HG03064 (cell line): ENCODE measurements around the gene USP9Y.
"Not testable (repeated sequence)": the region's sequence is repeated elsewhere in the genome, so short reads cannot be mapped to it uniquely, and the experiment has no call there.

ENCODE experiments used
- ATAC-seq: cut with Tn5 transposase; IDR thresholded peaks from one replicate; pipeline ENCODE4 v1.9.1; 2021; ENCODE audit warnings: low read depth; ENCODE audit not compliant: unreplicated experiment

USP9Y gene, protein sequence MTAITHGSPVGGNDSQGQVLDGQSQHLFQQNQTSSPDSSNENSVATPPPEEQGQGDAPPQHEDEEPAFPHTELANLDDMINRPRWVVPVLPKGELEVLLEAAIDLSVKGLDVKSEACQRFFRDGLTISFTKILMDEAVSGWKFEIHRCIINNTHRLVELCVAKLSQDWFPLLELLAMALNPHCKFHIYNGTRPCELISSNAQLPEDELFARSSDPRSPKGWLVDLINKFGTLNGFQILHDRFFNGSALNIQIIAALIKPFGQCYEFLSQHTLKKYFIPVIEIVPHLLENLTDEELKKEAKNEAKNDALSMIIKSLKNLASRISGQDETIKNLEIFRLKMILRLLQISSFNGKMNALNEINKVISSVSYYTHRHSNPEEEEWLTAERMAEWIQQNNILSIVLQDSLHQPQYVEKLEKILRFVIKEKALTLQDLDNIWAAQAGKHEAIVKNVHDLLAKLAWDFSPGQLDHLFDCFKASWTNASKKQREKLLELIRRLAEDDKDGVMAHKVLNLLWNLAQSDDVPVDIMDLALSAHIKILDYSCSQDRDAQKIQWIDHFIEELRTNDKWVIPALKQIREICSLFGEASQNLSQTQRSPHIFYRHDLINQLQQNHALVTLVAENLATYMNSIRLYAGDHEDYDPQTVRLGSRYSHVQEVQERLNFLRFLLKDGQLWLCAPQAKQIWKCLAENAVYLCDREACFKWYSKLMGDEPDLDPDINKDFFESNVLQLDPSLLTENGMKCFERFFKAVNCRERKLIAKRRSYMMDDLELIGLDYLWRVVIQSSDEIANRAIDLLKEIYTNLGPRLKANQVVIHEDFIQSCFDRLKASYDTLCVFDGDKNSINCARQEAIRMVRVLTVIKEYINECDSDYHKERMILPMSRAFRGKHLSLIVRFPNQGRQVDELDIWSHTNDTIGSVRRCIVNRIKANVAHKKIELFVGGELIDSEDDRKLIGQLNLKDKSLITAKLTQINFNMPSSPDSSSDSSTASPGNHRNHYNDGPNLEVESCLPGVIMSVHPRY (N-terminal part only)

DNA sequence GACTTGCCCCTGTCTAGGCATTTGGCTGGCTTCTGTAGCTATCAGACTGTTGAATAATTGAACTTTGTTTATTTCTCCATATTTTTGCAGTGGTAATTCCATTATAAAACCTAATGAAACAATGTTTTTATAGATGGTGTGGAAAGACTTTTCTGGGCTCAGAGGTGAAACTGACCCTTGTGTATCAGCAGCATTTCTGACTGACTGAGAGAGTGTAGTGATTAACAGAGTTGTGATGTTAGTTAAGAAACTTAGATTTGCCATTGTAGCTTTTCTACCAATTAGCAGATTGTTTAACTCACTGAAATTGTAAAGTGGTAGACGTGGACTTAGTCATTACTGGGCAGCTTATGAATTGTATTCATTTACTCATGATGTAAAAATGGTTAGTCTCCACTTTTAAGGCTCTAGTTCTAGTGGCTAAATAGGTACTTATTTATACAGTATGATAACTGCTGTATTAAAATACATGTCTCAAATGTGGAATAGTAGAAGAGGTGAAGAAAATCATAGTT, at the start of gene USP9Y:
TSS of gene USP9Y (plus strand) at position 51 of the 515 bp plus-strand sequence. CDS start 8,217 bp downstream, outside the sequence.
- ATAC-seq = no peak

DNA sequence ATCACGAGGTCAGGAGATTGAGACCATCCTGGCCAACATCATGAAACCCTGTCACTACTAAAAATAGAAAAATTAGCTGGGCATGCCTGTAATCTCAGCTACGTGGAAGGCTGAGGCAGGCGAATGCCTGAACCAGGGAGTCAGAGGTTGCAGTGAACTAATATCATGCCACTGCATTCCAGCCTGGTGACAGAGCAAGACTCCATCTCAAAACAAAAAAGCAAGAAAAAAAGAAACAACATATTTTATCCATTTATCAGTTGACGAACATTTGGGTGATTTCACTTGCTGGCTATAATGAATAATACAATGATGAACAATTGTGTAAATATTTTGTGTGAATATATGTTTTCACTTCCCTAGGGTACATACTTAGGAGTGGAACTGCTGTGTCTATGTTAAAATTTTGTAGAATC, 49.4 kb upstream of the USP9Y start:
- no peak for ATAC-seq

DNA sequence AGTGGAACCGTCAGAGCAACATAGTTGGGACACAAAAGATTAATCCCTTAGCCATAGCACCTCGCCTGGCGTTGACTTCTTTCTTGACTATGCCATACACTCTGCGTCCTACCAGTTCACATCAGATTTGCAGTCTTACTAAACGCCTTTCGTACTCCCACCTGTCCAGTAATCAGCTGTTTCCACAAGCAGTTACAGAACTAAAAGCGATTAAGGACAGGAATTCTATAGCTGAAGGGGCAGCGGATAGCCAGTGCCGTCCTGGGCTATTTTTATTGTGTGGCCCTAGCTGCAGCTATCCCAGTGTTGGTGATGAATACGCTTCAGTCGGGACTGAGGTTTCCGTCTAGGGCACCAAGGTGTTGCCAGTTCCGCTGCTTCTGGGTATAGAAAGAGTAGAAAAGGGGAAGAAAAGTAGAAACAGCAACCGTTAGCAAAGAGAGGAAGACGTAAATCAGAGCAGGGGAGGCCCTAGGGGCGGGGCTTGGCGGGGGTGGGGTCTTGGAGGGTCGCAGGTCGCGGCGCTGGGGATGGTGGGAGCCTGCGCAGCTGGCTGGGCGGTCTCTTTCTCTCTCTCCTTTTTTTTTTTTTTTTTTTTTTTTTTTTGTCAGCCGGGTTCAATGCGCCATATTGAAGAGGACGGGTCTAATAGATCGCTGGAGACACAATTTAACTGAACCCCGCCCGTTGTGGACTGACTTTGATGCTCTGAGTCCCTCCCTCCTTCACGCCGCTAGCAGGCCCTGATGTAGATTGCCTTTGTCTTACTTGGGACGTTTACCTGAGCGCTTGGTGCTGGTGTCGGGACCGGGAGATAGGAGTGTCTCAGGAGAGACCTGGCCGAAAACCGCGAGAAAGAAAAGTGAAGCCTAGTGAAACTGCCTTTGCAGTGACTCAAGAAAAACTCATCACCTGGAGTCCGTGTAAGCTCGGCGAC, 39.0 kb upstream of the USP9Y start:
- ATAC-seq = no peak

DNA sequence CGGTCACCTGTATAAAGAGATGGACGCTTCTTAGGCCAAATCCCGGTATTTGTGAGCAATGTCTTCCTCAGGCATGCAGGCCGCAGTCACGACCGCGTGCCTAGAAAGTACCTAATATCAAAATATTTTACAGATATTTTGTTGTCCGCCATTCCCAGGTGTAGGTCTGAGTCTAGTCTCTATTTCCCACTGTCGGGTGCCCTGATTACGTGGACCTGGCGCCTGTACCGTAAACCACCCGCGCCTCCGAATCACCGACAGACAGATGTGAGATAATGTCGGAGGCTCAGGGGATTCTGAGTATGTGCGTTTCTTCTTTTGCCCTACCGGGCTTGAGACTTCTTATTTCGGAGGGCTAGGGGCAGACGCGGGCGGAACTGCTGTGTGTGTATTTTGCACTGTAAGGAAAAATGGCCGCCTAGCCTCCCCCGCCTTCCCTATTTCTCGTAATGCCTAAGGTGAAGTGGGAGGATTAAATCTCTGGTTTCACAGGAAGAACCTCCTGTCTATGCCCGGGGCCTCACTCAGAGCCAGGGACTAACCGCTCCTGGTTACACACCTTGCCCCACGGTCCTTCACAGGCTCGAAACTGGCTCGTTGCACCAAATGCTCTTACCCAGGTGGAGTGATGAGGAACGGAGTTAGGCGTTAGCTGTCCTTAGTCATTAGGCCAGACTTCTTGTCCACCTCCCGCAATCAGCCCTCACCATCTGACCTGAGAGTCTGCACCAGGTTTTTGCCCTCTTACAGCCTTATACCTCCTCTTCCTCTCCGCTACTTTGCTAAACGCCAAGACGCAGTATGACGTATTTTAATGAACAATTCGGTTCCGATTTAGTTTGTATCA, 38.1 kb upstream of the USP9Y start:
- no peak for ATAC-seq

DNA sequence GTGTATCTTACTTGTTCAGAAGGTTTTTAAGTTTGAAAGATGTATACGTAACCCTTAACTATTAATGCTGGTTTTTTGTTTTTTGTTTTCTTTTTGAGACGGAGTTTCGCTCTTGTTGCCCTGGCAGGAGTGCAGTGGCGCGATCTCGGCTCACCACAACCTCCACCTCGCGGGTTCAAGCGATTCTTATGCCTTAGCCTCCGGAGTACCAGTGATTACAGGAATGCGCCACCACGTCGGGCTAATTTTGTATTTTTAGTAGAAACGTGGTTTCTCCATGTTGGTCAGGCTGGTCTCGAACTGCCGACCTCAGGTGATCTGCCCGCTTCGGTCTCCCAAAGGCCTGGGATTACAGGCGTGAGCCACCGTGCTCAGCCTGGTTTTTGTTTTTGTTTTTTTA, 37.2 kb upstream of the USP9Y start:
- not testable (repeated sequence) for ATAC-seq

DNA sequence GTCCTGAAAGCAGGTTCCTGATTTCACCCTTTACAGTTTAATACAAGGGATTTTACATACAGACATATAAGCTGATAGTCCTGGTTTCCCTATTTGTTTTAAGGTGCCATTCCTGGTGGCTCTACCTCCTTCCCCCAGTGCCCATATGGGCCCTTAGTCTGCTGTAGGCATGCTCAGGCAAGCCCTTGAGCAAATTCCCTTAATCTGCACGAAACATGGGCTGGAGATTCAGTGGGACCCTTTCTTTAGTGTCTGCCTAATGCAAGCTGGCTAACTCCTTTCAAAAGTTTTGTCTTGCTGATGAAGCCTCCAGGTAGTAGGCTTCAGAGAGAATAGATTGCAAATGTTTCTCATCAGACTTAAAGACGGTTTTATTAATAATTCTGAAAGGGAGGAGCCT, 22.9 kb upstream of the USP9Y start:
- no peak for ATAC-seq

DNA sequence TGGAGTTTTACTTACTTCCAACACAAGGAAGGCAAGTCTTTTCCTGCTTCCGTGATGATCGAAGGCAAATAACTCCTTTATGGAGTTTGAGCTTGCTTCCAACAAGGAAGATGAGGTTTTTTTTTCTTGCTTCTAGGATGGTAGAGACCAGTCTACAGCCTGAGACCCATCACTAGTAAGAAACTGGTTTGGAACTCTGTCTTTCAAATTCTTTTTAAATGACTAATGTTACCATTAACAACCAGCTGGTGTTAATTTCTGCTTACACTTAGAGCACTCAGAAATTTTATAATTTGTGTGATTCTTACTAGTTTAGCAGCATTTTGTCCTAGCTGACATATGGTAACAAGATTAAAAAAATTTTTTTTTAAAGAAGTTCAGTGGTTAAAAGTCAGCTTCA, 19.5 kb upstream of the USP9Y start:
- no peak for ATAC-seq

DNA sequence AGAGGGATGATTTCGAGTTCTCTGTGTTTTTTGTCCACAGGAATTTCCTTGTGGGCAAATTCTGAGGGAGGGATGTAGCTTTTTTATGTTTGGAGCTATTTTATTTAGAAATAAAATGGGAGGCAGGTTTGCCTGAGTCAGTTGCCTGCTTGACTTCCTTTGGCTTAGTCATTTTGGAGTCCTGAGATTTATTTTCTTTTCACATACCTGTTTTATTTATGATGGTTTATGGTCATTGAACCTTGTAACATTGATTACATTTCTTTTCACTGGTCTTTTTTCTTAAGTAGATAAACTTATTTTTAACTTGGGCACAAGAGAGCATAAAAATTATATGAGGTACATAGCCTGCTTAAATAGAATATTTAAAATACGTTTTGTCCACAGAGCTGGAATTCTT, 12.7 kb upstream of the USP9Y start:
- no peak for ATAC-seq

DNA sequence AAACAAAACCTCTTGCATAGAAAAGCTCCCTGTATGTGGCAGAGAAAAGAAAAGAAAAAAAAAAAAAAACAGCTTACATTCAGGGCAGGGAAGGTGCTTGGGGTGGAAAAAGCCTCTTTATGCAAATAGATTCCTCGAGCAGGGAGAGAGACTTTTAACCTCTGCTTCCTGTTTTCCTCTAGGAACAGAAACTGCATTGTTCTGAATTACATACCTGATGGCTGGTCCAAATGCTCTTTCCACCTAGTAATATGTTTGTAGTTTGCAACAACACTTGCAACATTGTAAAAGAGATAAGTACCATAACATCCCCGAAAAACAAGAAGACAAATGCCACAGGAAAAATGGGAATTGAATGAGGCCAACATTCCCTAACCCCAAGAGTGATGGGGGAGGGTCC, 944 bp upstream of the USP9Y start:
- ATAC-seq = no peak

DNA sequence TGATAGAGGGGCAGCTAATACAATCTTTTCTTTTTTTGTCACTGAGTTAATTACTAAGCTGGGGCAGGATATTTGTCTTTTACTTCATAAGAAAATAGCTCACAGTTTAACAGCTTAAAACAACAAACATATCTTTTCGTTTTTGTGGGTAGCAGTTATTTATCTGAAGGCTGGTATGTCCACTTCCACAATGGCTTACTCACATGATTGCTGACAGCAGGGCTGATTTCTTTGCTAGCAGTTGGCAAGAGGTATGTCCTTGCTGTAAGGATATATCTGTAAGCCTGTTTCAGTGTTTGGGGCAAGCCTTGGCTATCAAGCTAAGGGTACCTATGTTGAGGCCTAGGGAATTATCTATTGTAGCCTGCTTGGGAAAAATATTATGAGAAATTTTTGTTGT, 1.1 kb downstream of the USP9Y start:
- no peak for ATAC-seq

DNA sequence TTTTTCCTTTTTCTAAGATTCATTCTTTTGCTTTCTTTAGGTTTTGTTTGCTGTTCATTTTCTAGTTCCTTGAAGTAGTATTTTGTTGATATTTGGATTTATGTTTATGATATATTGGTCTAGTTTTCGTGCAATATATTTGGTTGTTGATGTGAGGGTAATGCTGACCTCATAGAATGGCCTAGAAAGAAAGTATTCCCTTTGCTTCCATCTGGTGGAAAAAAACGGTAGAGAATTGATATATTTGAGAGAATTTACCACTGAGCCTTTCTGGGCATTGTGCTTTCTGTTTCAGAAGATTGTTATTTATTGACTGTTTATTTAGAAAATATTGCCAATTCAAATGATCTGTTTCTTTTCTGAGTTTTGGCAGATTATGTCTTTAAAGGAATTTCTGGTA, 9.4 kb downstream of the USP9Y start:
- ATAC-seq = no peak

DNA sequence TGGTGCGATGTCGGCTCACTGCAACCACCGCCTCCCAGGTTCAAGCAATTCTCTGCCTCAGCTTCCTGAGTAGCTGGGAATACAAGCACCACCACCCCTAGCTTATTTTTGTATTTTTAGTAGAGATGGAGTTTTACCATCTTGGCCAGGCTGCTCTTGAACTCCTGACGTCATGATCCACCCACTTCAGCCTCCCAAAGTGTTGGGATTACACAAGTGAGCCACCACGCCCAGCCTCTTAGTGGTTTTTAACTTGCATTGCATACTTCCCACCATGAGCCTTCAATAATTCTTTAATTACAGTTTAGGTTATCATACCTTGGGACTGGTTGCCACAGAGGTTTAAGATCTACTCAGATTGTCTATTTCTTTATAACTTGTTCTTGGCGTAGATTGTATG, 14.3 kb downstream of the USP9Y start:
- no peak for ATAC-seq

DNA sequence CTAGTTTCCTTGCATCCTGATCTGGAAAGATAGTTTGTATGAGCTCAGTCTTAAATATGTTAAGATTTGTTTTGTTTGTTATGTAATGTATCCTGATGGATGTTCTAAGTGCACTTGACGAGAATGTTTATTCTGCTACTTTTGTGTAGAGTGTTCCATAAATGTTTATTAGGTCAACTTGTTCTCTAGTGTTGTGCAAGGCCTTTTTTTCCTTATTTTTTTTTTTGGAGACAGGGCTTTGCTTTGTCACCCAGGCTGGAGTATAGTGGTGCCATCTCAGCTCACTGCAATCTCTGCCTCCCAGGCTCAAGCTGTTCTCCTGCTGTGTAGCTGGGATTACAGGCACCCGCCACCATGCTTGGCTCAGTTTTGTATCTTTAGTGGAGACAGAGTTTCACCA, 28.7 kb downstream of the USP9Y start:
- no peak for ATAC-seq

DNA sequence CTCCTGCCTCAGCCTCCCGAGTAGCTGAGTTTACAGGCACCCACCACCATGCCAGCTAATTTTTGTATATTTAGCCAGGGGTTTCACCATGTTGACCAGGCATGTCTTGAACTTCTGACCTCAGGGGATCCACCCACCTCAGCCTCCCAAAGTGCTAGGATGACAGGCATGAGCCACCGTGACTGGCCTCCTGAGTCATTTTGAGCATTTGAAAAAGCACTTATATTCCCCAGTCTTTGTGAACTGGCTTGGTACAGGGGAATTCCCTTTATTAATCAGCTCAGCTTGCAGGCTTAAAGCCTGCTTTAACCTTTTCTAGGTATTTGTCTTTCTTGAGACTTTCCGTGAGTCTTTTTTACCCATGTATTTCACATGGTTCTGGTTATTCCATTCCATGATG, 32.6 kb downstream of the USP9Y start:
- ATAC-seq = no peak

DNA sequence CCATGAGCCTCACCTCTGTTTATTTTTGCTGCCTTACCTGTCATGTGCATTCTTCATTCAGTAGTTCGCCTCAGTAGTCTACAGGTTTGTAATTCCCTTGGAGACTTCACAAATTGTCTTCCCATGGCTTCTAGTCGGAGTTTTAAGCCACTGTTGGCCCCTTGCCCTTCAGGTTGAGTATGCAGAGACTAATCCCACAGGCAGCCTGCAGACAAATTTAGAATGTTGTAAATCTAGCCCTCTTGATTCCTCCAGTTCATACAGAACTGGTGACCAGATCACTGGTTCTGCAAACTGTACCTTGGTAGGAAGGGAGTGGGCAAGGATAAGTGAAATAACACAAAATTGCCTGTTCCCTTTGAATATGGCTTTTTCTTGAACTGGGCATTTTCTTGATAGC, 33.0 kb downstream of the USP9Y start:
- ATAC-seq = no peak

DNA sequence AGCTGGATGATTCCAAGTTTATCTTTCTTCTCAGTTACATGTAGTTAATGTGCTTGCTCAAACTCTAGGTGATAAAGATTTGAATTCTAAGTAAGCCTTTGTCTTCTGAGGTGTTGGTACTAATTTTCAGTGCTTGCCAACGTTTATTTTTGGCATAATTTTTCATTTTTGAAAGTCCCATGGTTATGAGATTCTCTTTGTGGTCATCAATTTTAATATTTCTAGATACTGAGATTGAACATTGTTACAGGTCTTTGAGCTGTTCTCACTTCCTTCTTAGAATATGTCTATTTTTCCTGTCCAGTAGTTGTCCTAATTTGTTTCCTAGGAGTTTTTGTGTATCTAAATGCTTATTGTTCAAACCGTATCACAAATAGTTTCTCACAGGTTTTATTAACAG, 40.4 kb downstream of the USP9Y start:
- no peak for ATAC-seq

DNA sequence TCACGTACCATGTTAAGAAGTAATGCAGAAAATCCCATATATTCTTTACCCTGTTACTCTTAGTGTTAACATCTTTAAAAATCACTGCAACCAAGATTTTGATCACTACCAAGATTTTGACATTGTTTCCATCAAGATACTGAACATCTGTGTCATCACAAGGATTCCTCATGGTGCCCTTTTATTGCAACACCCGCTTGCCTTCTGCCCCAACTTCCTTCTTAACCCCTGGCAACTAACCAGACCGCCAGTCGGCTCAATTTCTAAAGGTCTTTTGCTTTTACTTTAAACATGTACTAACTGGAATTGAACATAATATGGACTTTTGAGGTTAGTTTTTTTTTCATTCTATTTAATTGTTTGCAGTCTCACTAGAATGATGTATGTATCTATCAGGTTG, 41.7 kb downstream of the USP9Y start:
- no peak for ATAC-seq

DNA sequence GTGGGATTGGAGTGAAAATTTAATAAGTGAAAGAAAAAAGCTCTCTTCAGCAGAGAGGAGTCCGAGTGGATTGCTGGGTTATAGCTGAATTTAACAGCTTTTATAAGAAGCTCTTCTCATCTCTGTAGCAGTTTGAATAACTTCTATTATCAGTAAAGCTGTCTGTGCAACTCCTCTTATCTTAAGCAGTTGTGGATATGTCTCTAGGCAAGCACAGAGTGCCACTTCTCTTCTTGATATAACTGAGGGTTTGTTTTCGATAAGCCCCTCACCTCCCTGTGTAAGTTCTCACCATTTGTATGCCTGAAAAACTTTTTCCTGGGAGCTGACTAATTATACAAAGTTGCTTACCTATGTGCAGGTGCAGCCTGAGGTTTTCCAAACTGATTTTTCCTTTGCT, 43.1 kb downstream of the USP9Y start:
- no peak for ATAC-seq

DNA sequence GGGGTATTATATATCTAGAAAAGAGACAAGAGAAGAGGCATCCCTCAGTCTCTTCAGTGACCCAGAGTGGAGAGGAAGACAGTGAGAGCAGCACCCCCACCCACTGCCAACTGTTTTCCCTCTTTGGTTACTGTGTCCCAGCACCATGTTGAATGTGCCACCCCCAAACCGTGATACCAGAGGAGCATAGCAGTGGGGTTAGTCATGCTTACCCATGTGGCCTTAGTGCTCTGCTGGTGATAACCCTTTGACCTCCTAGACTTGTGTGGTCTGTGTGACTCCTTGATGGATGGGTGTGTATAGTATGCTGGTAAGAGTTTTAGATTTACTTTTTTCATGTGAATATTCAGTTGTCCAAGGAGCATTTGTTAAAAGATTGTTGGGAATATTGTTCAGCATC, 48.3 kb downstream of the USP9Y start:
- ATAC-seq = no peak
